22Rv1 (cell line): ENCODE measurements around the gene BSND.

Source experiments
- CTCF ChIP-seq: fragments of 450-650 bp; IDR thresholded peaks from 2 replicates; pipeline ENCODE4 v1.5.1; 2017; ENCODE audit warnings: mild to moderate bottlenecking
- ZFX ChIP-seq: fragments of 450-650 bp; IDR thresholded peaks from 2 replicates; pipeline ENCODE4 v1.6.1; 2017; ENCODE audit warnings: antibody characterized with exemption, borderline replicate concordance

GRCh38 chr1:55054396-55054795 is 55.7 kb downstream of the BSND start:
- no peak for TF ChIP-seq CTCF
- no peak for TF ChIP-seq ZFX
